ACHN (cell line): Measurements from ENCODE around the gene MCC.

Experiments
- DNase-seq: peaks from one replicate; pipeline ENCODE4 v3.0.0-alpha.2; 2015
- in situ Hi-C: cut with HindIII; loops from 2 replicates; pipeline ENCODE4 v1.10.0; 2017; ENCODE audit warnings: low sequenced_read_pairs, low pct_ligation_motif_present, low pct_unique_long_range_greater_than_20kb

MCC gene

GRCh38 chr5:113161806-113162205 is 326.4 kb downstream of the MCC start:
- DNase-seq: no peak
- in situ Hi-C loops: no loop called here

DNA sequence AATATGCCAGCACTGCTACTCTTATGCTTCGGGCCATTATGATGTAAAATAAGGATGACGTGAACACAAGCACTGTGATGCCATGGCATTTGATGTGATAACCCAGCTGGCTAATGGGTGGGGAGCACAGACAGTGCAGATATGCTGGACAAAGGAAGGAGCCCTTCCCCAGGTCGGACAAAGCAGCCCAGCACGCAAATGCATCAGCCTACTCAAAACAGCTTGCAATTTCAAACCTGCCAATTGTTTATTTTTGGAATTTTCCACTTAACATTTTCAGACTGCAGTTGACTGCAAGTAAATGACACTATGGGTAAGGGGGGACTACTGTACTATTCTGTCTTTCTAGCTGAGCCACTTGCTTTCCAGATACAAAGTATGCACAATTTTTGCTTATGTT is 330.4 kb downstream of the MCC start:
- in situ Hi-C loops: no loop called here
- no peak for DNase-seq

DNA sequence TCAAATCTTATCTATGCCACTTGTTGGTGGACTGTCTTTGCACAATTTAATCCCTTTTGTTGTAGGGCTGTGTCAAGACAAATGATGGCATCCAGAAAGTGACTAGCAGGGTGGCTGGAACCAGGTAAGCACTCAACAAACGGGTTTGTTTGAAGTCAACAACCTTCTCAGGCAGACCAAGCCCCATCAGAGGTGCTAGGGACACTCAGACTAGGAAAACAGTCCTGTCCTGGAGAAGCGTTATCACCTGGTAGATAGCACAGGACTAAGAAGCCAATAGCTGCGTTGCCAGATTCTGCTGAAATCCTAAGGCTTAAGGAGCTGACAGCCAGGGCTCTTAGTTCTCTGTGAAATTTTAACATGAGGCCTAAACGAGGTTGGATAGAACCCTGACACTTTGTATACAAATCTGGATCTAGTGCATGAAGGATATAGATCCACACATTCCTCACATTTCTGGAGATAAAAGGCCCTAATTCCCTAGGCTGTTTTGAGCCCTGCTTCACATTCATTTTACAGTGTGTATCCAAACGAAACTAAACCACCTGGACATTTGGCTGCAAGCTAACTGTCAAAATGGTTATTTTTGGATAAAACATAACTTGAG is 331.9 kb downstream of the MCC start:
- in situ Hi-C loops: no loop called here
- DNase-seq: no peak

DNA sequence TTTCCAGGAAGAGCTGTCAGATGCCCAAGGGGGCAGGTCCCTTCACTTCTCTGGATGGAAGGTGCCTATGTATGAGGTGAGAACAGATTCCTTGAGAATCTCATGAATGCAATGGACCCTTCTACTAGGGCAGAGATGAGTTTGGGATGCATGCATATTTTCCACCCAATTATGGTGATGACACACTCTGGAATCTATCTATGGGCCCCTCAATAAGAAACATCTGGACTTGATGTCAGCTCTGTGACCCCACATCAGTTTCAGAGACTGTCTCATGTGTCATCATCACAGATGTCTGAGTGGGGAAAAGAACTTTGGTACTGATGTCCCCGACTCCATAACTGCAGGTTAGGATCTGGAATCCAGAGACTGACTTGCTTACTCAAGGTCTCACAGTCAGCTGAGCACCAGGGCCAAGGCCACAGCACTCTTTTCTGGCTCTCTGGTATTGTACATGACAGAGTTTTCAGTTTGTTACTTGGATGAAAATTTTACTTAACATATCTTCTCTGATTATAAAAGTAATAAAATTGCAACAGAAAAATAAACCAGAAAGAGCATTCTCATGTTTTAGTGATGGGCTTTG is 334.6 kb downstream of the MCC start:
- in situ Hi-C loops: no loop called here
- DNase-seq: no peak

DNA sequence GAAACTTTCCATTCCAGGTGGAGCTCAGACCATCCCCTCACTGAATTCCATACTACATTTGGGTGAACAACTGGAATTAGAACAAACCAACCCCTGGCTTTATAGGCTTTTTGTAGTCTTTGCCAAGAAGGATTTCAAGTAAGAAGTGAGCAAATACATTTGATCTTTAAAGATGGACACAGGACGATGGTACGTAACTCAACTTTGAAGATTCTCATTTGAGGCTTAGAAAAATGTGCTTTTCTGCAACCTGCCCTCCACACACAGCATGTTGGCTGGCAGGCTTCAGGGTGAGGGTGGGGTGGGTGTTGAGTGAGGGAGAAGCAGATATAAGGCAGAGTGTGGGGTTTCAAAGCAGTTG is 335.9 kb downstream of the MCC start:
- in situ Hi-C loops: no loop called here

GRCh38 chr5:113151641-113152379 is 336.4 kb downstream of the MCC start:
- DNase-seq: no peak
- in situ Hi-C loops: no loop called here

More for the DNA sequence above, 335.9 kb downstream of the MCC start:
- no peak for DNase-seq

GRCh38 chr5:113150821-113151220 is 337.4 kb downstream of the MCC start:
- no peak for DNase-seq
- in situ Hi-C loops: no loop called here

DNA sequence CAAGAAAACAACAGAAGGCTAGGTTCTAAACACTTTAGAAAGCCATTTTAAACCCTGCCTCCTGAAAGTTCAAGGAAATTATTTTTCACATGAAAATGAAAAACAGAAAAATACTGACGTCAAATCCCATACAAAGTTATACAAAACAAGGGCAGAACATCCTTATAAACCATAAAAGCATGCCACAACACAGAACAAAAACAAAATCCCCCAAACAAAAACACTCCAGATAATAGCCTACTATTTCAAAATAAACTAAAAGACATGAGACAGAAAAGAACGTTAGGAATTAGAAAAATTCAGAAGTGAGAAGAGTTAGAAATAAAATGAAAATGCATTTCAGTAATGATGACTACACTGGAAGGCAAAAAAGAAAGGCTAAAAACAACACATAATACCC is 338.0 kb downstream of the MCC start:
- DNase-seq: no peak
- in situ Hi-C loops: no loop called here

- in situ Hi-C loops: no loop called here
- no peak for DNase-seq
These were observed 340.7 kb downstream of the MCC start for GRCh38 chr5:113147537-113147936.

DNA sequence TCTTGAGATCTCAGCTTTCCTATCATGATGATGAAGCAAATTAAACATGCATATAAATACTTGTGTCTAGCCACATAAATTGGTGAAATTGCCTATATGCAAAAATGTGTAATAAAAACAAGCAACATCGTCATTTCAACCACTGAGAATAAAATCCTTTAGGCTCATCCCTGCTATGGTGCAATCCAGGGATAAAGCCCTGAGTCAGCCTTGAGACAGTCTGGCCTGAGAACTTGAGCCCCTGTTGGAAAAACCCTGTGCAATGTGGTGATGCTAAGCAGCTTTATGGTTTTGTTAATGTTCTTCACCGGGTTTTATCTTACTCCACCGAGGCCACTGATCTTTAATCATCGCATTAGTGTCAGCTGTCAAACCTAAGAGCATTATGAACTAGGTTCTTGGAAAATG is 341.1 kb downstream of the MCC start:
- in situ Hi-C loops: no loop called here
- DNase-seq: no peak

- DNase-seq: no peak
- in situ Hi-C loops: no loop called here
These were observed 342.4 kb downstream of the MCC start for GRCh38 chr5:113145757-113146387.

DNA sequence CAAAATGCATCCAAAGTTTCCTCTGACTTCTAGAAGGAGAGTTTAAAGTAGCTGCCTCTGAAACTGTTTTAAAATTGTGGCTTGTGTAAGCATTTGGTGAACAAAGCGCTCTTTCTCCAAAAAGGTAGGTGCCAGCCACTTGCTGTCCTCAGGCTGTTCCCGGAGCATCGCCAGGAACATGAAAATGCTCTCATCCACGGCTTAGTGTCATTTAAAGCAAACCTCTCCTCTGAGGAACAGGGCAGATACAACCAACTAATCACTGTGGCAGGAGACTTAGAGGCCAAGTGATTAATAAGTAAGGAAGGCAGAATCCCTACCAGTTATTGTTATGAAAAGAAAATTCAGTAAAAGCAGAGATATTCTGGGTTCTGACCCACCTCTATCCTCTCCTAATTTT is 346.1 kb downstream of the MCC start:
- in situ Hi-C loops: no loop called here
- no peak for DNase-seq

GRCh38 chr5:113140837-113141671 is 347.2 kb downstream of the MCC start:
- DNase-seq: no peak
- in situ Hi-C loops: no loop called here

DNA sequence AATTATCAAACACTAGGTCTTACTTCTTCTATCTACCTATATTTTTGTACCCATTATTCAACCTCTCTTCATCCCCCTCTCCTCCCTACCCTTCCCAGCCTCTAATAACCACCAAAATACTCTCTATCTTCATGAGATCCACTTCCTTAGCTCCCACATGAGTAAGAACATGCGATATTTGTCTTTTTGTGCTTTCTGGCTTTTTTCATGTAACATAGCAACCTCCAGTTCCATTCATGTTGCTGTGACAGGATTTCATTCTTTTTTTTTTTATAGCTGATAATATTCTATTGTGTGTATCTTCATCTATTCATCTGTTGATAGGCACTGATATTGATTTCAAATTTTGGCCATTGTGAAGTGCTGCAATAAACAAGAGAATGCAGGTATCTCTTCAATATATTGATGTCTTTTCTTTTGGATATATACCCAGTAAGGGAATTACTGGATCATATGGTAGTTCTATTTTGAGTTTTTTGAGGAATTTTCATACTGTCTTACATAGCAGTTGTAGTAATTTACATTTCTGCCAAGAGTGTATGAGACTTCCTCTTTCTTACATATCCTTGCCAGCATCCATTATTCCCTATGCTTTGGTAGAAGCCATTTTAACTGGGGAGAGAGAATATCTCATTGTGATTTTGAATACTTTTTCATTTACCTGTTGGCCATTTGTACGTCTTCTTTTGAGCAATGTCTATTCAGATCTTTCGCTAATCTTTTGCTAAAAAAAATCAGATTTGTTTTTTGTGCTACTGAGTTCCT is 354.9 kb downstream of the MCC start:
- in situ Hi-C loops: no loop called here
- no peak for DNase-seq

GRCh38 chr5:113132564-113132963 is 355.7 kb downstream of the MCC start:
- in situ Hi-C loops: no loop called here

DNA sequence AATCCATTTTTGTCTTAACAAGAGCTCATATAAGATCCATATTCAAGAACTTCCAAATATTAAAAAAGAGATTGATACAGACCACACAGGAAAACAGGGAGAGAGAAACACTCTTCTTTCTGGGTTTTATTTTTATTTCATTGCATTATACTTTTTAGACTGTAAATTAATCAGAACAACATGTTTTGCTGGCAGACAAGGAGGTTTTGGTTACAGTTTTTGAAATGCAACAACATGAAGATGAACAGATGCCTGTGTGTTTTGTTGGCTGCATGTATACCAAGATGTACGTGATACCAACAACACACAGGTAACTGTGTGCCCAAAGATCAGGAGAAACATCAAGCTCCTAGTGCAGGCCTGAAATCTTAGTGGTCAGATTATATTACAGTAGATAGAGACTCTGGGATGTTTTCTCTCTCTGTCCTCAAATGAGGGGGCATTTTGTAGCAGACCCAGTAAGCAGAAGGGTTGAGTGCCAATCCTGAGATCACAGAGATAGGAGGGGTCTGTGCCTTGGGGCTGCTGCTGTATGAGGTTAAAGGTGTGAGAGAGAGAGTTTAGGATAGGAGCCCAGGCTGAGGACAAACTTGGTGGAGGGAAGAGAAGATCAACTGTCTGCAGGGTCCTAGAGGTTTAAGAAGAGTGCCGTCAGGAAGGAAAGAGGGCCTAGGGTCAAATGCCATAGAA is 359.5 kb downstream of the MCC start:
- in situ Hi-C loops: no loop called here
- no peak for DNase-seq

More at GRCh38 chr5:113132564-113132963, 355.7 kb downstream of the MCC start:
- DNase-seq: no peak

- in situ Hi-C loops: no loop called here
- no peak for DNase-seq
These were observed 360.2 kb downstream of the MCC start for GRCh38 chr5:113128082-113128481.

- in situ Hi-C loops: no loop called here
- DNase-seq: no peak
These were observed 361.2 kb downstream of the MCC start for GRCh38 chr5:113127021-113127420.
